ENCODE measurements around the gene UNCX. TPM values are rescaled to one million over a fixed set of nuclear protein-coding genes. Genes with fewer than 3 reads are reported as not detected.

The UNCX gene
- total and polyA plus RNA-seq, 2 of the 8 experiments (the other 6 are each of a cell fraction or from before 2014, with no cell fraction given), result not detected

DNA sequence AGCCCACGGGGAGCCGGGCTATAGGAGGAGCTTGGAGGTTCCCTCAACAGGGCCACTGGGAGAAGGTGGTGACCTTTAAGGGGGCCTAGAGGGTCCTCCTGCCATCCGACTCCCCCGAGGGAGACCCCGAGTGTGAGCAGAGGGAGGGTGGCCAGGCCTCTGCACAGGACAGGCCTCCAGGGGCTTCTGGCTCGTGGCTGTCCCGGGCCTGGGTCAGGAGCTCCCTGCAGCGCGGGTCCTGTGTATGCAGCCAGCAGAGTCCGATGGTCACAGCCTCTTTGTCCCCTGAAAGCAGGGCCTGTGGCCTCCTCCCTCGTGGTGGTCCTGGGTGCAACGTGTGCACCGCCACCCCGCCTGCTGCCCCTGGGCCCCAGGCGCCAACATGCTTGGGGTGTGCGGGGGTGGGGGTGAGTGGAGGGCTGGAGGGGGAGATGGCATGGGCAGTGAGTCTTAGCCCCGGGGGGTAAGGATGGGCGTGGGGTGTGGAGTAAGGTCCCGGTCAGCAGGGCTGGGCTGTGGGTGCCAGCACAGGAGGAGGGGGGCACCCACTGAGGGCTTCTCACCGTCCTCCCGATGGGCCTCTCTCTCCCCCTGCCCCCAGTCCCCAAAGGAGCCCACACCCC is 27.1 kb downstream of the UNCX start:
- H2AK5ac ChIP-seq (ENCODE audit: low read depth, low read length), result no peak overlapping the region
- H3K4ac ChIP-seq (replicated peaks; ENCODE audit: insufficient read length, low read depth, low read length), result no peak overlapping the region
- no peak overlapping the region for H3K18ac ChIP-seq (ENCODE audit: extremely low read depth, low read length)
- H2AFZ ChIP-seq (ENCODE audit: low read length), result no peak overlapping the region
- H2BK5ac ChIP-seq (ENCODE audit: low read depth, low read length), result no peak overlapping the region
- H3K4me2 ChIP-seq (ENCODE audit: insufficient read depth in 1 of 2, low read depth in 2 of 2, low read length in 2 of 2), result no peak overlapping the region
- FAIRE-seq (no peak), DNase-seq (ENCODE audit: low read depth in 1 of 2, low spot score in 2 of 2) (no peak)
- no peak overlapping the region for H2BK120ac ChIP-seq (replicated peaks; ENCODE audit: low read depth, low read length)
- H3K36me3 ChIP-seq (ENCODE audit: control insufficient read depth in 2 of 4, insufficient read depth in 4 of 4, low read length in 3 of 4), result no peaks in the 10 kb centered on the region
- H3K27ac ChIP-seq (ENCODE audit: low read depth, low read length), result no peak overlapping the region
- no peak overlapping the region for H4K5ac ChIP-seq (ENCODE audit: insufficient read length, low read depth, low read length)
- H3K4me1 ChIP-seq (replicated peaks in 1 of 4; ENCODE audit: control insufficient read depth in 3 of 4, insufficient read depth in 4 of 4, low read length in 3 of 4), result peaks cover 0 to 5% (median 3%) of the 10 kb centered on the region in 4 experiments; a peak in 1 of 7 replicates
- H2BK15ac ChIP-seq (ENCODE audit: low read length), result no peak overlapping the region
- H2BK12ac ChIP-seq (ENCODE audit: low read depth, low read length), result no peak overlapping the region
- H3K23ac ChIP-seq (ENCODE audit: insufficient read length), result no peak overlapping the region
- H3K4me3 ChIP-seq (ENCODE audit: extremely low read depth in 1 of 4, insufficient read depth in 2 of 4, low read depth in 3 of 4, low read length in 4 of 4), result no peak overlapping the region
- H4K8ac ChIP-seq (ENCODE audit: extremely low read depth, insufficient read depth, low read length), result peak overlapping the region; percentile 68; the same call in 1 of the 2 replicates
- ChIA-PET CTCF (ENCODE audit: partially characterized antibody) (interaction anchor here (1.0 kb wide), 2 partner anchors 10 to 158 kb away, joined by 3 read pairs; no protein-coding TSS in a partner anchor), POLR2A (ENCODE audit: partially characterized antibody) (no interaction called here)
- H4K20me1 ChIP-seq (replicated peaks in 1 of 2; ENCODE audit: control insufficient read depth in 1 of 2, insufficient read depth in 2 of 2, low read length in 2 of 2), result no peaks in the 10 kb centered on the region
- H3K9me3 ChIP-seq (ENCODE audit: insufficient read depth in 2 of 2, low read depth in 1 of 2, low read length in 1 of 2), result no peaks in the 10 kb centered on the region
- no peak overlapping the region for H3K14ac ChIP-seq (ENCODE audit: insufficient read length)
- H3K27me3 ChIP-seq (replicated peaks in 1 of 4; ENCODE audit: control insufficient read depth in 3 of 4, extremely low read depth in 1 of 4, insufficient read depth in 3 of 4, low read length in 3 of 4), result no peaks in the 10 kb centered on the region
- H3K79me2 ChIP-seq (ENCODE audit: control insufficient read depth in 1 of 2, insufficient read depth in 2 of 2, low read length in 2 of 2), result no peaks in the 10 kb centered on the region
- H3K23me2 ChIP-seq (ENCODE audit: low read depth, low read length), result peaks cover 2% of the 10 kb centered on the region; the same call in 1 of the 2 replicates
- H2BK20ac ChIP-seq (ENCODE audit: low read length), result no peak overlapping the region
- no peak overlapping the region for H3K56ac ChIP-seq (replicated peaks; ENCODE audit: insufficient read length, low read depth, low read length)
- no peak overlapping the region for H4K91ac ChIP-seq (replicated peaks; ENCODE audit: insufficient read length, low read length)
- 85% methylated on average over 10 of the region's 21 CpGs; no CpG with 5 or more reads in 1 of the 2 experiments for WGBS, 2 experiments (ENCODE audit: extremely low coverage in 1 of 2, insufficient coverage in 1 of 2, insufficient read length in 1 of 2, insufficient replicate concordance in 2 of 2, low coverage in 1 of 2, low lambda C conversion rate in 2 of 2, missing lambda C conversion rate in 1 of 2)
- no peak overlapping the region for H3K9ac ChIP-seq (replicated peaks in 1 of 4; ENCODE audit: extremely low read depth in 1 of 4, low read depth in 3 of 4, low read length in 3 of 4)
- H3K79me1 ChIP-seq (ENCODE audit: low read depth, low read length), result no peaks in the 10 kb centered on the region
- TF ChIP-seq ZNF274 (IDR thresholded peaks at IDR 0.05; ENCODE audit: borderline replicate concordance, extremely low read depth, low read length) (no peak), JUN (IDR thresholded peaks at IDR 0.05; ENCODE audit: low read depth, low read length) (no peak), NANOG (IDR thresholded peaks at IDR 0.05; ENCODE audit: insufficient read depth, low read depth, low read length, poor library complexity, severe bottlenecking) (no peak), CREB1 (IDR thresholded peaks at IDR 0.05) (no peak), SIN3A (conservative IDR thresholded peaks at IDR 0.05 in 1 of 2, IDR thresholded peaks at IDR 0.05 in 1 of 2; ENCODE audit: low read depth in 1 of 2, low read length in 2 of 2) (no peak), CHD2 (IDR thresholded peaks at IDR 0.05; ENCODE audit: low read length) (no peak), CBX8 (IDR thresholded peaks at IDR 0.05; ENCODE audit: borderline replicate concordance, low read depth, low read length) (no peak), KDM1A (IDR thresholded peaks at IDR 0.05; ENCODE audit: borderline replicate concordance, low read length) (no peak), JUND (IDR thresholded peaks at IDR 0.05; ENCODE audit: low read length) (no peak)
